Spleen (tissue), 7 donors: ENCODE measurements around the gene SSPN.

Experiments
- POLR2A ChIP-seq, 3 donors: fragments of 450-650 bp; IDR thresholded peaks; one replicate each; pipeline ENCODE4 v1.5.1; 2017; ENCODE audit warnings: antibody characterized with exemption in 3 of 3, mild to moderate bottlenecking in 1 of 3
- POLR2AphosphoS5 ChIP-seq, 3 donors: sonication (generic); formaldehyde crosslinking; IDR thresholded peaks; one replicate each; pipeline ENCODE4 v1.5.1; 2017; ENCODE audit warnings: antibody characterized with exemption in 3 of 3
- TF ChIP-seq, protein P1 (sequence below), 11 experiments: fragments of 200-600 bp in 7 of 11; fragments of 450-650 bp in 4 of 11; sonication (generic) in 4 of 11; IDR thresholded peaks in 8 of 11; conservative IDR thresholded peaks in 3 of 11; 1 replicate in 7 of 11; 2 replicates in 4 of 11; pipeline versions ENCODE4 v1.4.0 to v1.8.0; 2016 to 2021; ENCODE audit warnings: antibody characterized with exemption in 11 of 11, inconsistent platforms in 4 of 11, mild to moderate bottlenecking in 1 of 11
- donor health status: DM: no; HTN: no; CAD: no; lungs with moderate emphysema.
- donor health status: DM: no; HTN: no; CAD: no.
- donor health status: DM: no; HTN: no; CAD: no.

DNA sequence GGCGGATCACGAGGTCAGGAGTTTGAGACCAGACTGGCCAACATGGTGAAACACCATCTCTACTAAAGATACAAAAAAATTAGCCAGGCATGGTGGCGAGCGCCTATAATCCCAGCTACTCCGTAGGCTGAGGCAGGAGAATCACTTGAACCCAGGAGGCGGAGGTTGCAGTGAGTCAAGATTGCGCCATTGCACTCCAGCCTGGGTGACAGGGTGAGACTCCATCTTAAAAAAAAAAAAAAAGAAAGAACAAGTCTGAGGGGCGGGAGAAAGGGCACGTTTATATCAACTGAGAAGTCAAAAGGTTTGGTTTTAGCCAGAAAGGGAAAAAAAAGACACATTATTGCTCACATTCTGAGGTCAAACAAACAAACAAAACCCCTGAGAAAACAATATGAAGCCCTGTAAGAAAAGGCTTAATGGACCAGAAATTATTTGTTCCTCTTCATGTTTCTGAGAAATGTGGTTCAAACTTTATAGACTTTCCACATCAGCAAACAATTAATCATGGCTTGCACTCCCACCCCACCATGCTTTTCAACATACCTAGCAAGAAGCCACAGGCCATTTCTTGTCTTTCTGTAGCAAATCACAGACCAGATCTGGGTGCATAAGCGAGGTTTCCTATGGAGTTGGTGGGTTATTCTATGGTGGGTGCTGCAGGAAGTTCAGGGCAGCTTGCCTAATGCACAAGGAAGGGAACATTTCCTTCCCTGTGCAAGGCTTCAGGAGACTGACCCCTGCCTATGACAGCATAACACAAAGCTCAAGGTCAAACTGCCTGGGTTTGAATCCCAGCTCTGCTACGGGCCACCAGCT is 80.1 kb downstream of the SSPN start:
- TF ChIP-seq, protein P1, sequence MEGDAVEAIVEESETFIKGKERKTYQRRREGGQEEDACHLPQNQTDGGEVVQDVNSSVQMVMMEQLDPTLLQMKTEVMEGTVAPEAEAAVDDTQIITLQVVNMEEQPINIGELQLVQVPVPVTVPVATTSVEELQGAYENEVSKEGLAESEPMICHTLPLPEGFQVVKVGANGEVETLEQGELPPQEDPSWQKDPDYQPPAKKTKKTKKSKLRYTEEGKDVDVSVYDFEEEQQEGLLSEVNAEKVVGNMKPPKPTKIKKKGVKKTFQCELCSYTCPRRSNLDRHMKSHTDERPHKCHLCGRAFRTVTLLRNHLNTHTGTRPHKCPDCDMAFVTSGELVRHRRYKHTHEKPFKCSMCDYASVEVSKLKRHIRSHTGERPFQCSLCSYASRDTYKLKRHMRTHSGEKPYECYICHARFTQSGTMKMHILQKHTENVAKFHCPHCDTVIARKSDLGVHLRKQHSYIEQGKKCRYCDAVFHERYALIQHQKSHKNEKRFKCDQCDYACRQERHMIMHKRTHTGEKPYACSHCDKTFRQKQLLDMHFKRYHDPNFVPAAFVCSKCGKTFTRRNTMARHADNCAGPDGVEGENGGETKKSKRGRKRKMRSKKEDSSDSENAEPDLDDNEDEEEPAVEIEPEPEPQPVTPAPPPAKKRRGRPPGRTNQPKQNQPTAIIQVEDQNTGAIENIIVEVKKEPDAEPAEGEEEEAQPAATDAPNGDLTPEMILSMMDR (IDR thresholded peaks at IDR 0.05 in 8 of 11, conservative IDR thresholded peaks at IDR 0.05 in 3 of 11), result no peak
- no peak for TF ChIP-seq POLR2A (IDR thresholded peaks at IDR 0.05)
- TF ChIP-seq POLR2AphosphoS5 (IDR thresholded peaks at IDR 0.05), result no peak
